ENCODE measurements around the gene KRR1. TPM values are rescaled to one million over a fixed set of nuclear protein-coding genes. Genes with fewer than 3 reads are reported as not detected.
A peak's percentile ranks its signal among the peaks of the same experiment; 100 is the strongest.

KRR1 gene
- total RNA-seq: 10 to 100 TPM; 21.6 to 34.7 TPM

DNA sequence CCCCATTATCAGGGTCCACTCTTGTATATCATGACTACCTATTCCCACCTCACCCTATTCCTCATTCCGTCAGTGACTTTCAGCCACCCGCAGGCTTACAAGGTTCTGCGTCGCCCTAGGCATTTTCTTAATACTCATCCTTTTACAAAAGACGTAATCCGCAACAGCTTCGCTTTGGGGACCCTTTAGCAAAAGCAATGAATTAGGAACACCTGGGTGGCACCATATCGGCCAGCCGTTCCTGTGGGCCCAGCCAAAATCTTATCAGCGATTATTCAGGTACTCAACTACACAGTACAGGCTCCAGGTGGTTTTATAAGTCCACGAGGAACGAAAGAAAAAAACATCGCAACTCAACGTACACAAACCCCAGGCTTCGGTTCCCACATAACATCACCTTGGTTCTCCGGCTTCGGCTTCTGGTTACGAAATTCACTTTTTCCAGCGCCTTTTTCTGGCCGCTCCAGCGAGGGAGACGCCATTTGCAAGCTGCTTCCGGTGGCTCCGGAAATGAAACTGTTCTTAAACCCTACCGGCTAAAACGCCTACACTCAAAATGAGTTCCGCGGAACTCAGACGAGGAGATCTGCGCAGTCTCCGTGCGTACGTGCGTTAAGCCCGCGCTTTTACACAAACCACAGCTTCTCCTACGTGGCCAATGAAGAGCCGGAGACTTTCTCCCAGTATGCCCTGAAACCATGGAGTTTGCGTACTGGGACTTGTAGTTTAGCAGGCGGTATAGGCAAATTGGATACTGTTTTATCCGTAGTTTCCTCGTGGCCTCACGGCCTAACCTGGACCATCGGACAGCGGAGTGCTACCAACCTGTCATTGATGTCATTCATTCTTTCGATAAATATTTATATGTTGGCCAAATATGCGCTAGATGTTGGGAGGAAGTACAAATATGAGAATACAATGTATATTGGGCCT lies at the start of gene KRR1:
Gene KRR1, minus strand, starts transcription at position 494 of the 933 bp plus-strand sequence. Its CDS starts 12 bp downstream, at position 482.
- intact Hi-C loops (cut with DNase I): loop anchor here (2.0 kb wide), 1 partner anchor 1047 kb away; the partner anchor contains the start of gene OSBPL8
- Histone ChIP-seq H3K4me1 (replicated peaks) (peaks cover 8% of the 10 kb centered on the region), H3K27ac (peak within 1 kb of the TSS; percentile 50 to 53), H3K27me3 (replicated peaks; ENCODE audit: insufficient read depth) (no peaks in the 10 kb centered on the region), H3K4me3 (peak within 1 kb of the TSS; percentile 46 to 59), H3K9me3 (no peaks in the 10 kb centered on the region), H3K36me3 (no peaks in the 10 kb centered on the region)
- peak; percentile 91 for DNase-seq (ENCODE audit: low spot score)
- TF ChIP-seq, protein P1, sequence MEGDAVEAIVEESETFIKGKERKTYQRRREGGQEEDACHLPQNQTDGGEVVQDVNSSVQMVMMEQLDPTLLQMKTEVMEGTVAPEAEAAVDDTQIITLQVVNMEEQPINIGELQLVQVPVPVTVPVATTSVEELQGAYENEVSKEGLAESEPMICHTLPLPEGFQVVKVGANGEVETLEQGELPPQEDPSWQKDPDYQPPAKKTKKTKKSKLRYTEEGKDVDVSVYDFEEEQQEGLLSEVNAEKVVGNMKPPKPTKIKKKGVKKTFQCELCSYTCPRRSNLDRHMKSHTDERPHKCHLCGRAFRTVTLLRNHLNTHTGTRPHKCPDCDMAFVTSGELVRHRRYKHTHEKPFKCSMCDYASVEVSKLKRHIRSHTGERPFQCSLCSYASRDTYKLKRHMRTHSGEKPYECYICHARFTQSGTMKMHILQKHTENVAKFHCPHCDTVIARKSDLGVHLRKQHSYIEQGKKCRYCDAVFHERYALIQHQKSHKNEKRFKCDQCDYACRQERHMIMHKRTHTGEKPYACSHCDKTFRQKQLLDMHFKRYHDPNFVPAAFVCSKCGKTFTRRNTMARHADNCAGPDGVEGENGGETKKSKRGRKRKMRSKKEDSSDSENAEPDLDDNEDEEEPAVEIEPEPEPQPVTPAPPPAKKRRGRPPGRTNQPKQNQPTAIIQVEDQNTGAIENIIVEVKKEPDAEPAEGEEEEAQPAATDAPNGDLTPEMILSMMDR (IDR thresholded peaks at IDR 0.05): peak in 2 of 4 experiments; percentile 28 to 29
- peak; percentile 97 for TF ChIP-seq POLR2AphosphoS5 (IDR thresholded peaks at IDR 0.05)
- TF ChIP-seq POLR2A (IDR thresholded peaks at IDR 0.05): peak; percentile 40
- WGBS: 3% methylated on average over 47 of the region's 47 CpGs

DNA sequence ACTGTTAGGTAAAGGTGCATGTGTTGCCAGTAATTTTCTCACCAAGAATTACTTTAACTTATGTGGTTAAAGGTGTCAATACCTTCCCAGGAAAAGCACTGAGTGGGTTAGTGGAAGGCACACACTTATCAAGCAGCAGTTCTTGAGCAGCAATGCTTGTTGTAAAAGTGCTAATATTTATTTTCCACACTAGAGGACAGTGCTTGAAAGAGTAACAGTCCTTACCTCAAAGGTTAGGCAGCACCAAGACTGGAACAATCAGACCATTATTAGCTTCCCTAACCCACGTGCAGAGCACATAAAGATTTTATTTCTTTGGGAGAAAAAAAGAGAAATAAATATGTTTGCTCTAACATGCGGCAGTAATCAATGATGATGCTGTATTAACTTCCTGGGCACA lies 48.8 kb upstream of the KRR1 start:
- WGBS: 16% methylated on average over 2 of the region's 2 CpGs
- no peaks in the 10 kb centered on the region for H3K9me3 ChIP-seq
- intact Hi-C loops (cut with DNase I): no loop called here
- H3K27me3 ChIP-seq (replicated peaks; ENCODE audit: insufficient read depth): no peaks in the 10 kb centered on the region
- no peak overlapping the region for H3K4me3 ChIP-seq
- DNase-seq (ENCODE audit: low spot score): no peak
- H3K4me1 ChIP-seq (replicated peaks): no peaks in the 10 kb centered on the region
- TF ChIP-seq POLR2AphosphoS5 (IDR thresholded peaks at IDR 0.05): no peak
- TF ChIP-seq, protein P1 (IDR thresholded peaks at IDR 0.05): peak in 2 of 4 experiments; percentile 38 to 40
- no peaks in the 10 kb centered on the region for H3K36me3 ChIP-seq
- H3K27ac ChIP-seq: no peak overlapping the region

DNA sequence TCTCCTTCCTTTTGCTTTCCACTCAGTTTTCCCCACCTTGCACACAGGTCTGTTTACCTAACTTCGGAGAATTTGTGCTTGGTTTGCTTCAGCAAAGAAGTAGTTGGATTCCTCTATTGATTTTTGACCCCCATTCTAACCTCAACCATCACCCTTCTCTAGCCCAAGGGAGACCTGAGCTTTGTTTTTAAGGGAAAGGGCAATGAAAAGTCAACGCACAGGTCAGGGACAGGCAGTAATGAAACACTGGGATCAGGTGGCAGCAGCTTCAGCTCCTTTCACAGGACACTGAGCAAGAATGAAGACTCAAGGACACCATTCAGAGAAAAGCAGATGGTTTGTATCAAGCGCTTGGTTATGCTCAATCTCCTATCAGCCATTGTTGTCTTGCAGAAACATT lies 46.9 kb upstream of the KRR1 start:
- no peak for DNase-seq (ENCODE audit: low spot score)
- H3K4me1 ChIP-seq (replicated peaks): no peaks in the 10 kb centered on the region
- 63% methylated on average over 3 of the region's 3 CpGs for WGBS
- H3K4me3 ChIP-seq: no peak overlapping the region
- H3K27me3 ChIP-seq (replicated peaks; ENCODE audit: insufficient read depth): no peaks in the 10 kb centered on the region
- H3K9me3 ChIP-seq: no peaks in the 10 kb centered on the region
- no peak overlapping the region for H3K27ac ChIP-seq
- intact Hi-C loops (cut with DNase I): loop anchor here (10.0 kb wide), 1 partner anchor 167 kb away; no protein-coding TSS in a partner anchor
- H3K36me3 ChIP-seq: no peaks in the 10 kb centered on the region
- TF ChIP-seq, protein P1 (IDR thresholded peaks at IDR 0.05): no peak
- TF ChIP-seq POLR2AphosphoS5 (IDR thresholded peaks at IDR 0.05) (no peak), POLR2A (IDR thresholded peaks at IDR 0.05) (no peak)

DNA sequence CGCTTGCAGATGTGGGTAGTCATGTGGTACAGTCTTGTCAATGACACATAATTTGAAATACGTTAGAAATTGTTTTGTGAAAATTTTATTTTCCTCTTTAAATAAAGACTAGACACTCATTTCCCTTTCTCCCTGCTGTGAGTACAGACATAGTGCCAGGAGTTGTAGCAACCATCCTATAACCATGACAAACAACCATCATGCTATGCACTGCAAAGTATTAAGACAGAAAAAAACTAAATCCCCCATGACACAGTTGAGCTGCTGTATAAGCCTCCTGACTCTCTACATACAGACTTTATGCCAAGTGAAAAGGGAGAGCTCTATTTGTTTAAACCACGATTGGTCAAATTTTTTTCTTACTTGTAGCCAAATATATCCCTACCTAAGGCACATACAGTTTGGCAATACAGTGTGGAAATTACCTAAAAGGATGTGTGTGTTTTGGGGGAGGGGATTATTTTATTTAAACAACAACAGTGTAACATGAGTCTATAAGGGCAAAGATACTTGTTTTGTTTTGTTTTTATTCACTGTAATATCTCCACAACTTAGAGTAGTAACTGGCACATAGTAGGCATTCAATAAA lies 45.0 kb upstream of the KRR1 start:
- H3K27ac ChIP-seq: no peak overlapping the region
- TF ChIP-seq, protein P1 (IDR thresholded peaks at IDR 0.05): no peak
- TF ChIP-seq POLR2AphosphoS5 (IDR thresholded peaks at IDR 0.05) (no peak), POLR2A (IDR thresholded peaks at IDR 0.05) (no peak)
- H3K36me3 ChIP-seq: no peaks in the 10 kb centered on the region
- no peaks in the 10 kb centered on the region for H3K9me3 ChIP-seq
- H3K27me3 ChIP-seq (replicated peaks; ENCODE audit: insufficient read depth): no peaks in the 10 kb centered on the region
- no peak for DNase-seq (ENCODE audit: low spot score)
- no peak overlapping the region for H3K4me3 ChIP-seq
- no peaks in the 10 kb centered on the region for H3K4me1 ChIP-seq (replicated peaks)
- 53% methylated on average over 3 of the region's 3 CpGs for WGBS
- intact Hi-C loops (cut with DNase I): loop anchor here (10.0 kb wide), 1 partner anchor 168 kb away; no protein-coding TSS in a partner anchor

Data from prostate gland (tissue), 2 donors.